GM19043 (cell line): Measurements from ENCODE around the gene KCNG1.
"Not testable (repeated sequence)": the region's sequence is repeated elsewhere in the genome, so short reads cannot be mapped to it uniquely, and the experiment has no call there.

Experiments
- ATAC-seq: cut with Tn5 transposase; IDR thresholded peaks from one replicate; pipeline ENCODE4 v1.9.1; 2021; ENCODE audit warnings: low read depth; ENCODE audit not compliant: unreplicated experiment

Gene KCNG1

GRCh38 chr20:50992336-50992732, 30.6 kb downstream of the KCNG1 start:
- no peak for ATAC-seq

- no peak for ATAC-seq
Measured at GRCh38 chr20:50991076-50991475, 31.8 kb downstream of the KCNG1 start.

DNA sequence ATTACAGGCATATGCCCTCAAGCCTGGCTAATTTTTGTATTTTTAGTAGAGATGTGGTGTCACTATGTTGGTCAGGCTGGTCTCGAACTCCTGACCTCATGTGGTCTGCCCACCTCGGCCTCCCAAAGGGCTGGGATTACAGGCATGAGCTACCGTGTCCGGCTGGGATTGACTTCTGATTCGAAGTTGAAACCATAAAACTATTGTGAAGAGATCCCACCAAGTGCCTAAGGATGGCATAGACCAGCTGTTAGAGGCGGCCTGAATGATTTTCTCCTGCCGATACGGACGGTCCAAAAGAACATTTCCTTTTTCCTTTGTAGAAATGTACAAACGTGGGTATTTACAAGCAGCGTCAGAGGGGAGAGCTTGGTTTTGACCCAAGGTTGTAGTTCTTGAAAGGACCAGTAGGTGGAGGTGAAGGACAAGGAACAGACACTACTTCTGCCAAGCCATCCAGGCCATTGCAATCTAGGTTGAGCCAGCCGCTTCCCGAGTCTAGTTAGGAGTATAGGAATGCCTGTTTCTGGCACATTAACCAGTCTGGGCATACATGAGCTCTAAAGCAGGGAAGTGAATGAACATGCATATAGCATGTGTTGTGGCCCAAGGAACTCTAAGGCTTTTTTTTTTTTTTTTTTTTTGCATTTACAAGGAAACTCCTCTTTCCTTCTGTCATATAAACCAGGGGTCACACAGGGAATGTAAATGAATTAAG, 35.3 kb downstream of the KCNG1 start:
- ATAC-seq, result no peak

DNA sequence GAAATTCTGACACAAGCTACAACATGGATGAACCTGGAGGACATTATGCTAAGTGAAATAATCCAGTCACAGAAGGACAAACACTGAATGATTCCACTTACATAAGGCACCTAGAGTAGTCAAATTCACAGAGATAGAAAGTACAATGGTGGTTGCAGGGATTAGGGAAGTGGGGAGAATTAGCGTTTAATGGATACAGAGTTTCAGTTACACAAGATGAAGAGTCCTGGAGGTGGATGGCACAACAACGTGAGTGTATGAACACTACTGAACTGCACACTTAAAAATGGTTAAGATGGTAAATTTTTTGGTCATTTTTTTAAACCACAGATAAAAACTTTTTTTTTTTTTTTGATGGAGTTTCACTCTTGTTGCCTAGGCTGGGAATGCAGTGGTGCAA, 39.6 kb downstream of the KCNG1 start:
- ATAC-seq, result no peak

DNA sequence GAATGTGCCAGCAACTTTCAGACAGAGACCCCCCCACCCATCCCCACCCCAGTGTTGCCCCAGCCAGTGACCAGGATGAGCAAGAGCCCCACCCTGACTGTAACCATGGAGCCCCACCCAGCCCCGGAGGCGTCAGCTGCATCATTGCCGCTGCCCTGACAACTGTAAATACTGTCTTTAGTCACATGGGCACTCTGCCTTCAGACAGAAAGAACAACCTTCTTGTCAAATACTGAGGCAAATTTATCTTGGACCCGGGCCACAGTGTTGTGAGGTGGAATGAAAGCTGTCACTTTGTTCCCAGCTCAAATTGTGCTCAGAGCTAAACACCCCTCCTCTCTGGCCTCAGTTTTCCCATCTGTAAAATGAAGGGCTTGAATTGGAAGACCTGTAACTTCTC, 40.5 kb downstream of the KCNG1 start:
- ATAC-seq, result no peak

- ATAC-seq, result no peak
Measured at GRCh38 chr20:50981714-50982048, 41.2 kb downstream of the KCNG1 start.

DNA sequence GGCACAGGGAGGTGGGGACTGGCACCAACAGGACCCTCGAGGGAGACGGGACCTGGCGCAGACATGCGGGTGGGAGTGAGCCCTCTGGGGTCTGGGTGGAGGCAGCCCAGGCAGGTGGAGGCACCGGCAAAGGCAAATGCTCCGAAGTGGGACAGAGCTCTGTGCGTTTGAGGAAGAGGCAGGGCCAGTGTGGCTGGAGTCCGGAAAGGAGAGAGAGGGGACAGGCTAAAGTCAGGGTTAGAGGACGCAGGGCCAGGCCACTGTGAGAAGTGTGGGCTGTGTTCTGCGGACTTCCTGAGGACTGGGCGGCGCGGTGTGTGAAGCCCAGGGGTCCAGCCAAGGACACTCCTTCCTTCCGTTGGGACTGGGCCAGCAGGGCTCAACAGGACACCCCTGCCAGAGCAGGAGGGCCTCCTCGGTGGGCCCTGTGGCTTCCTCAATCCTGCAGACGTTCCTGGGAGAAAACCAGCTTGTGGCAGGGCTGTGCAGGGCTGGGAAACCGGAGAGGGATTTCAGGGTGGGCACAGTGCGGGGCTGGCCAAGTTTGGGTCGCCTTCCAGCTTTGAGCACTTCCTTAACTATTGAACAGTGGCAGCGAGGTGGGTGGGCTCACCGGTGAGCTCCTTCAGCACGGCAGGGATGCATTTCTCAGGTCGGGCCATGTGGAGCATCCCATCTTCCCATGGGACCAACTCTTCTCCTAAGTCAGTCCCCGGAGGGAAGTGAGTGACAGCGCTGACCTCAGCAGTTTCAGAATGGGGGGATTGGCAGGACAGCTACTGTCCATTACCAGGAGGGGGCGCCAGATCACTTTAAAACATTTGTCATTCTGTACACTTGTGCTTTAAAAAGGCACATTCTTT, 41.8 kb downstream of the KCNG1 start:
- ATAC-seq, result no peak

GRCh38 chr20:50980071-50980681, 42.7 kb downstream of the KCNG1 start:
- no peak for ATAC-seq

GRCh38 chr20:50978533-50978932, 44.4 kb downstream of the KCNG1 start:
- not testable (repeated sequence) for ATAC-seq

- no peak for ATAC-seq
Measured at GRCh38 chr20:50977066-50978021, 45.6 kb downstream of the KCNG1 start.

DNA sequence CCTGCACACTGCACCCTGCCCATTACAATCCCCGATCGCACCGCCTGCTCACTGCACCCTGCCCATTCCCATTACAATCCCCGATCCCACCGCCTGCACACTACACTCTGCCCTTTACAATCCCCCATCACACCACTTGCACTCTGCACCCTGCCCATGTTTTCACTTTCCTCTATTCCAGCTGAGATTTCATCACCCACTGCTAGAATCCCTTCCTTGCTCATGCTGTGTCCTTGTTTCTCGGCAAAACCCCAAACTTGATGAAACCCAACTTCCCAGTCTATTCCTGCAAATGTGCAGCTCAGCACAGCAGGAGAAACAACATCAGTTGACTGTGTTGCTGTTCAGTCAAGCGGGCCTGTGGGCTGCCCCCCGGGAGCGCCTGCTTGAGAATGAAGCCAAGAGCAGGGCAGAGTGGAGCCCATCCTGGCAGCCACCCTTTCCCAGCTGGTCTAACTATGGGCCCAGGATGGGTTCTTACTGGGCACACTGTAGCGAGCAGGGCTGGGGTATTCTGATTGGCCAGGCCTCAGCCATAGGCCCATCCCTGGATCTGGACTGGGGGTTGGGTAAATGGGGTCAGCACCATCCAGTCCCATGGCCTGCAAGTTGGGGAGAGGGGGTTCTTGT, 47.1 kb downstream of the KCNG1 start:
- no peak for ATAC-seq

DNA sequence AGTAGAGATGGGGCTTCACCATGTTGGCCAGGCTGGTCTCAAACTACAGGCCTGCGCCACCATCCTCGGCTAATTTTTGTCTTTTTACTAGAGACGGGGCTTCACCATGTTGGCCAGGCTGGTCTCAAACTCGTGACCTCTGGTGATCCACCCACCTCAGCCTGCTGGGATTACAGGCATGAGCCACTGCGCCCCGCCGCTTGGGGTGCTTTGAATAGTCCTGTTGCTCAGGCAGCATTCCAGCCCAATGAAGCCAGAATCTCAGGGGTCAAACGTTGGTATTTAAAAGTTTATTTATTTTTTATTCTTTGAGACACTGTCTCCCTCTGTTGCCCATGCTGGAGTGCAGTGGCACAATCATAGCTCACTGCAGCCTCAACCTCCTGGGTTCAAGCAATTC, 53.0 kb downstream of the KCNG1 start:
- ATAC-seq, result no peak

DNA sequence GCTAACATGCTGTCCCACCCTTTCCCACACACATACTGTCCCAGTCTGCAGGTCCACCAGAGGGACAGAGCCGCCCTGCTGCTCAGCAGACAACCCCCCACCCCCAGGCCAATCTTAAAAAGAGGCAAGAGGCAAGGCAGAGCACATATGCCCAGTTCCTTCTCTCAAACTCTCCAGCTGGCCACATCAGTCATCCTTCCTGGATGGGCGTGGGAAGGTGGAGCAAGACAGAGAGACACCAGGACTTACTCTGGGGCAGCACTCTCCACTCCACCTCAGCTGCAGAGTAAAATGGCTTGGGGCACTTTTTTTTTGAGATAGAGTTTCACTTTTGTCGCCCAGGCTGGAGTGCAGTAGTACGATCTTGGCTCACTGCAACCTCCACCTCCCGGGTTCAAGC, 53.5 kb downstream of the KCNG1 start:
- no peak for ATAC-seq

- ATAC-seq, result no peak
Measured at GRCh38 chr20:50968289-50968688, 54.6 kb downstream of the KCNG1 start.

DNA sequence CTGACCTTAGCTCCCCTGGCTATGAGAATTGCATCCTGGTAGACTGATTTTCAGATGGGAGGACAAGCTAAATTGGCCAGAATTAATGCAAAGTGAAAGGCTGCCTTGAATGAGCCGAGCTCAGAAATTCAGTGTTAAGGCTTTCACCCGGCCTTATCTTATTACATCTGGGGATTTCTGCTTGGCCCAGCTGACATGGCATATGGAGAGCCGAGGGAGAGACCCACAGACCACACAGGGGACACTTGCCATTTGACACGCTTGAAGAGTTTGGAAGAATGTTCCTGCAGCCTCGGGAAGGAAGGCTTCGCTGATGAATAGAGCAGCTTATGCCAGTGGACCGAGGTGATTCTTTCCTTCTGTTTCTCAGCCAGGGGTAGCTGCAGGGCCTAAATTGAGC, 55.3 kb downstream of the KCNG1 start:
- no peak for ATAC-seq

DNA sequence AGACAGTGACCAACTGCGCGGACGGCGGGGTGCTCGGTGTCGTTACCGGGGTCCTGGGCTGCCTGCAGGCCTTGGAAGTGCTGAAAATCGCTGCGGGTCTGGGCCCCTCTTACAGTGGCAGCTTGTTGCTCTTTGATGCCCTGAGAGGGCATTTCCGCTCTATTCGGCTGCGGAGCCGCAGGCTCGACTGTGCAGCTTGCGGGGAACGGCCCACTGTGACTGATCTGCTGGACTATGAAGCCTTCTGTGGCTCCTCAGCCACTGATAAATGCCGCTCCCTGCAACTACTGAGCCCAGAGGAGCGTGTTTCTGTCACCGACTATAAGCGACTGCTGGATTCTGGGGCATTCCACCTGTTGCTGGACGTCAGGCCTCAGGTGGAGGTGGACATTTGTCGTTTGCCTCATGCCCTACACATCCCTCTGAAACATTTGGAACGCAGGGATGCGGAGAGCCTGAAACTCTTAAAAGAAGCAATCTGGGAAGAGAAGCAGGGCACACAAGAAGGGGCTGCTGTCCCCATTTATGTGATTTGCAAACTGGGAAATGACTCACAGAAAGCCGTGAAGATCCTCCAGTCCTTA, 63.3 kb downstream of the KCNG1 start:
- no peak for ATAC-seq

DNA sequence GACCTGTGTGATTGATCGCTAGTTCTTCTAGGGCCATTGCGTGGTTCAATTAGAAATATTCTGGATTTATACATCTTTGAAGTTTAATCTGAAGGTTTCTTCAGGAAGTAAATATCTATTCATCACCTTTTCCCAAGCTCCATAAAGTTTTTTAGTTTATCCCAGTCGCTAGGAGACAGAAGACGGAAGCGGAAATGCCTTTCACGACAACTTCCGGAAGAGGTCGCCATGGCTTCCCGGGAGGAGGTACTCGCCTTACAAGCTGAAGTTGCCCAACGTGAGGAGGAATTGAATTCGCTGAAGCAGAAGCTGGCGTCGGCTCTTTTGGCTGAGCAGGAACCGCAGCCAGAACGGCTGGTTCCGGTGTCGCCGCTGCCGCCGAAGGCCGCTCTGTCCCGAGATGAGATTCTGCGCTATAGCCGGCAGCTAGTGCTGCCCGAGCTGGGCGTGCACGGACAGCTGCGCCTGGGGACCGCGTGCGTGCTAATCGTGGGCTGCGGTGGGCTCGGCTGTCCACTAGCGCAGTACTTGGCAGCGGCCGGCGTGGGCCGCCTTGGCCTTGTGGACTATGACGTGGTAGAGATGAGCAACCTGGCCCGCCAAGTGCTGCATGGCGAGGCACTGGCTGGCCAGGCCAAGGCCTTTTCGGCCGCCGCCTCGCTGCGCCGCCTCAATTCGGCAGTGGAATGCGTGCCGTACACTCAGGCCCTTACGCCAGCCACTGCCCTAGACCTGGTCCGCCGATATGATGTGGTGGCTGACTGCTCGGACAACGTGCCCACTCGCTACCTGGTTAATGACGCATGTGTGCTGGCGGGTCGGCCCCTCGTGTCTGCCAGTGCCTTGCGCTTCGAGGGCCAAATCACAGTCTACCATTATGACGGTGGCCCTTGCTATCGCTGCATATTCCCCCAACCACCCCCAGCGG, 64.0 kb downstream of the KCNG1 start, which contains the start of gene MOCS3:
TSS of gene MOCS3 (plus strand) at position 204 of the 928 bp plus-strand sequence. CDS start at position 229, 25 bp downstream.
- peak; percentile 71 for ATAC-seq

DNA sequence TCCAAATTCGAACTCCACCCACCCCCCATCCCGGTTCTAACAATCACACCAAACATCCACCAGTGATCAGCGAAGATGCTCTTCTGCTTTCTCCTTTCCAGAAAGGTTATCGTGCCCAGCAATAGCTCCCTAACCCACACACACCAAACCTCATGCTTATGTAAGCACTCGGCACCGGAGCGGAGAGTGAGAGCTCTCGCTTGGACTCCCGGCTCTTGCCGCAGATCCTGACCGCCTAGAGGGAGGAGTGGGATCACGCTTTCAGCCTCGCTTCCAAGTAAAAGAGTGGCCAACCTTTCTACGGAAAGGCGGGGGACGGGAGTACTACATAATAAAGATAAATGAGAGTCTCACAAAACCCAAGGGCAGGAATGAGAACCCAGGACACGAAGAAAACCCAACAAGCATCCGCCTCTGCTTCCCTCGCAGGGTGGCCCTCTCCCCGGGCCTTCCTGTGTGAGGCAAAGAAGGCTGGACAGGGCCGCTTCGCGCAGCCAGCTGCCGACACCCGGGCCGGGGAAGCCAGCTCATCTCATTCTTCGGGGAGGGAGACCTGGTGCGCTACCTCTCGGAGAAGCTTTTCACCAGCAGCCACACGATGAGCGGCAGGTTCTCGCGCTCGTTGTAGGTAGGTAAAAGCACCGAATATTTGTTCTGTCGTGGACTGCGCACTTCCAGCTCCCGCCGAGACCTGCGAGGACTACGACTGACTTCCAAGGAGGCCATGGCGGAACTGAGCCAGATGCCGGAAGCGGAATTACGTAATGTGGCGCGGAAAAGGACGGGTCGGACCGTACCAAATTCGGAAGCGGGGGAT, 64.9 kb downstream of the KCNG1 start, which contains the start of gene DPM1:
TSS of gene DPM1 (minus strand) at position 735 of the 817 bp plus-strand sequence. CDS start at position 726, 9 bp downstream.
- ATAC-seq, result peak; percentile 76
